HG03159 (cell line): ENCODE measurements around the gene GFM1.
"Not testable (repeated sequence)": the region's sequence is repeated elsewhere in the genome, so short reads cannot be mapped to it uniquely, and the experiment has no call there.

Experiments used
- ATAC-seq: cut with Tn5 transposase; IDR thresholded peaks from one replicate; pipeline ENCODE4 v1.9.1; 2021; ENCODE audit warnings: mild to moderate bottlenecking, moderate library complexity; ENCODE audit not compliant: unreplicated experiment

Gene GFM1

DNA sequence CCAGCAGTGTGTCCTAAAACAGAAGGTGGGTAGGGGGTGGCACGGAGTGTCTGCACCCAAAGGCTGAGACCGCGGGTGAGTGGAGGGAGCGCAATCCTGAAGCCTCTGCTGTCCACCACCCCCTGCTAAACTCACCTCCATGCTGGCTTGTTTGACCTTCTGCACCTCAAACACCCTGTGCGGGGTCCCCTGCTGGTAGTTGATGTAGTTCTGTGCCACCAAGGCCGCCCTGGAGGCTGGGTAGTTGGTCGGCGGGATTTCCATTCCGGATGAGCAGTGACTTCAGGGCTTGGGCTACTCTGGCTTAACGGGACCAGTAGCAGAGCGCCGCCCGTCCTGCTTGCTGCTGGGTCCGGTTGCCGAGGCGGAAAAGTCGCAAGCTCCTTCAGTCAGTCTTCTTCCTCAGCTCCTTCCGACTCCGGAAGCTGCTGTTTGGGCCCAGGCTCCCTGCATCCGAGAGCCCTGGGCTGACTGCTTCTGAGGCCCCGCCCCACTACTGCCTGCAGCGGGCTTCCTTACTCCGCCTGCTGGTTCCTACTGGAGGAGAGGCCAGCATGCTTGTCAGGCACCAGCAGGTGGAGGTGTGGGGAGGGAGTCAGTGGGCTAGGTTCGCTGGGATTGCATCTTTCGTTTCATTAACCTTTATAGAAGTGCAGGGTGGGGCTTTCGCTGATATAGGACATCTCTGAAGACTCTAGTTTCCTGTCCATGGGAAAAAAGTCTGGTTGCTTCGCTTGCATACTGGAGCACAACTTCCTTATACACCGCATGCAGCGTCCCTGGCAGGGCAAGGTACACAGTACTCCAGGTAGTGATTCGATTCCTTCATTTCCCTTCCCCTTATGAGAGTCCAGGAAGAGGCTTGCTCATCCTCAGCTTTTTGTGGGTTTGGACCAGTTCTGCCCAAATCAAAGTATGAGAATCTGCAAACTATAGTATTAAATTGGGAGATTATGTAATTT is 28.2 kb downstream of the GFM1 start, which contains the start of gene LXN:
LXN (minus strand) TSS at position 434 of the 962 bp plus-strand sequence; CDS start at position 264, 170 bp downstream.
- ATAC-seq: peak; percentile 99

DNA sequence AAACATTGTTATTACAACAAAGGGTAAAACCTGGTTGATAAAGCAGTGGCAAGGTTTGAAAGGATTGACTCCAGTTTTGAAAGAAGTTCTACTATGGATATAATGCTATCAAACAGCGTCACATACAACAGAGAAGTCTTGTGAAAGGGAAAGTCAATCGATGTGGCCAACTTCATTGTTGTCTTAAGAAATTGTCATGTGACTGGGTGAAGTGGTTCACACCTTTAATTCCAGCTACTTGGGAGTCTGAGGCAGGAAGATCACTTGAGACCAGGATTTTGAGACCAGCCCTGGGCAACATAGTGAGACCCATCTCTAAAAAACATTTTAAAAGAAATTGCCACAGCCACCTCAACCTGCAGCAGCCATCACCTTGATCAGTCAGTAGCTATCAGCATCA is 34.4 kb downstream of the GFM1 start:
- ATAC-seq: no peak

GRCh38 chr3:158679547-158680000 is 35.2 kb downstream of the GFM1 start:
- no peak for ATAC-seq

DNA sequence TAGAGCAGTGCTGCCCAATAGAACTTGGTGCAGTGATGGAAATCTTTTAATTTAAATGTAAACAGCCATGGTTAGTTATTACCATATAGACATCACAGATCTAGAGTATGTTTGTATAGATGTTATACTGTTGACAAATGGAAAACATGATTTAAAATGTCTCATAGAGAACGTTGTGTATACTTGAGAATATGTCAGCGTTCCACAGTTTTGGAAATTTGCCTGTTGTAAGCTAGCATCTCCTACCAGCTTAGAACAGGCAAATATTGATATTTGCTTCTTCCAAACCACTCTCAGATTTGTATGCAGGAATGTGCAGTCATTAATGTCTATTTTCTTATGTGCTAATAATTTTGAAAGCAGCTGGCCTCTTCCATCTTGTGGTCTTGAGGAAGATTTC is 36.5 kb downstream of the GFM1 start:
- no peak for ATAC-seq

GRCh38 chr3:158683230-158683962 is 39.1 kb downstream of the GFM1 start:
- ATAC-seq: no peak

DNA sequence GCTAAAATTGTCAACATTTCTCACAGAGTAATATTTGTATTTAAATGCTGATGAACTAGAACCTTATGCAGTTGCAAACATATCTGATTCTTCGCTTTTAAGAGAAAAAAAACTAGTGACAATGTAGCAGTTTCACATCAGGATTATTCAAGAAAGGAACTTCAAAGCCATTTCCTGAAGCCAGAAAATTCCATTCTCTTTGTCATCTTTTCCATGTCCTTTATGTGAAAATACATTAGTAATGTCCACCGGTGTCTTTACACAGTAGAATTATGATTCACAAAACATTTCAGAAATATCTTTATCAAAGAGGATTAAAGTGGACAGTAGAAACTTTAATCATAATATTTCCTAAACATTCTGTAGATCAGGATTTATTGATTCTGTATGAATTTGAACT is 40.8 kb downstream of the GFM1 start:
- no peak for ATAC-seq

GRCh38 chr3:158693866-158694456 is 49.6 kb downstream of the GFM1 start:
- not testable (repeated sequence) for ATAC-seq

- ATAC-seq: no peak
Observed at GRCh38 chr3:158696618-158697017, 52.3 kb downstream of the GFM1 start.

DNA sequence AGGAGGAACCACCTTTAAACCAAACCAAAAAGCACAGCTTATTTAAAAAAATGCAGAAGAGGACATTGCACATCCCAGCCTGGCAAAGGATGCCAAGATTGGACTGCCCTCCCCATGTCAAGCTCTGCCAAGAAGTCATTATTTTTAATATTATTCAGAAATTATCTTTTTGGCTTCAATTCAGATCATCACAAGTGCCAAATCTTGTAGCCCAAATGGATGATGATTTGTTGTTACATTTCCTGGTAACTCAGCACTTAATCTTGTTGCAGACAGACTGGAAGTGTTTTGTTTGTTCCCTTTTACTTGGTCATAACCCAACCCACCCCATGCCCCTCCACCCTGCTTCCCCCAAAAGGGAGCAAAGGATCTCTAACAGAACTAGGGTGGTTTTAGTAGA is 56.2 kb downstream of the GFM1 start:
- ATAC-seq: no peak

GRCh38 chr3:158701420-158702065 is 57.2 kb downstream of the GFM1 start:
- no peak for ATAC-seq

- ATAC-seq: no peak
Observed at GRCh38 chr3:158702815-158703481, 58.6 kb downstream of the GFM1 start.

DNA sequence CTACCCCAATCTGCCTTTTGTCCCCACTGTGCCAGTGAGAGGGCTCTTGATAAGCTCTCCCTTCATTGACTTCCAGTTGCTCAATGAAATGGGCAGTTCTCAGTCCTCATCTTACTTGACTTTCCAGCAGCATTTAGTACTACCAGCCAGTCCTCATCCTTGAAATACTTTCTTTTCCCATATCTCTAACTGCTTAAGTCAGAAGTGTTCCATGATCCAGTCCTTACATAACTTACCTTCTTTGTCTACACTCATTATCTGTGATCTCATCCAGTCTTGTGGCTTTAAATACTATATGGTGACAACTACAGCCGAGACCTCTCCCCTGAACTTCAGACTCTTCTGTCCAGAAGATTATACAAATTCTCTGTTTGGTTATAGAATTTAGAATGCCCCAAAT is 59.2 kb downstream of the GFM1 start:
- no peak for ATAC-seq

GRCh38 chr3:158709666-158710083 is 65.3 kb downstream of the GFM1 start:
- no peak for ATAC-seq

DNA sequence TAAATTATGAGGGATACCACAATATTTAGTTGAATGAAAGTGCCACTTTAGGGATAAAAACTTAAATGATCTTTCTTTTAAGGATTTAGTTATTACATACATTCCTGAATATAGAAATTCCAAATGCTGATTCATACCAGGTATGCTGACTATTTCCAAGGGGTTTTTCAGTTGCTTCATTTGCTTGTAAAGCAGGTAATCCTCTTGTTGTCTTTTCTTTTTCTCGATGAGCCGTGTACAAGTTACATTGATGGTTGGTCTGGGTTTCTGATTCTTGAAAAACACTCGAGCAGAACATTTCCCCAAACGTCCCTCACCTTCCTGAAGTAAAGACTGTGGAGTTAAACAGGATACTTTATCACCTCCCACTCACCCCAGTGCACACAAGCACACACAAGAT is 66.3 kb downstream of the GFM1 start:
- no peak for ATAC-seq

DNA sequence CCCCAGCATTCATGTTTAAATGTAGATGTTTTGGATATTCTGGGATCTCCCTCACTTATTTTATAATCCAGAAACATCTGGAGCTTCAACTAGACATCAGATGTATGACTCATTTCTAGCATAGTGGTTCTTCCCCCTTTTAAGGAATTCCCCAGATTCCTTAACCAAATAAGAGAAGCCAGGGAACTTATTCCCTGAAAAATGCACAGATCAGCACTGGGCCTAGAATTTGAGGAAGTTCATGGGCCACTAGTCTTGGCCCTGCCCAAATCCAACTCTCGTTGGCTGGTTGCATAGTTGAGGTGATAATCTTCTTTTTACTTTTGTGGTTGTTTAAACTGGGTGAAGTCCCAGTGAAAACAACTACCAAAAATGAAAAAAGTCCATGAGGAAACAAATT is 67.6 kb downstream of the GFM1 start:
- no peak for ATAC-seq

DNA sequence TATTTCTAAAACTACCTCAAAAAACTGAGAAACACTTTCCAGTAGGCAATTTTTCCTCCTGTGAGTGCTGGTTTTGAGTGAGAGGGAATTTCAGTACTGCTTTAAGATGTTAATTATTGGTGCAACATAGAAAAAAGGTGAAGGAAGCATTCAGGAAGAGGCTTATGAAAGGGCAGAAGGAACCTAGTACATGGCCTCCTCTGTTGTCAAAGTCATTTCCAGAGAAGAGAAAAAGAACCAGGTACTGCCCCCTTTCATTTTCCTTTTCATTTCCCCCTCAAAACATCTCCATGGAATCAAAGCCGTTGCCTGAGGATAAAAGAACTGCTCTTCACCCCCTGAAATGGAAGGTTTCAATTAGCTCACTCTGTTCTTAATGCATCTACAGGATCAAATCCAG is 68.1 kb downstream of the GFM1 start:
- ATAC-seq: no peak

DNA sequence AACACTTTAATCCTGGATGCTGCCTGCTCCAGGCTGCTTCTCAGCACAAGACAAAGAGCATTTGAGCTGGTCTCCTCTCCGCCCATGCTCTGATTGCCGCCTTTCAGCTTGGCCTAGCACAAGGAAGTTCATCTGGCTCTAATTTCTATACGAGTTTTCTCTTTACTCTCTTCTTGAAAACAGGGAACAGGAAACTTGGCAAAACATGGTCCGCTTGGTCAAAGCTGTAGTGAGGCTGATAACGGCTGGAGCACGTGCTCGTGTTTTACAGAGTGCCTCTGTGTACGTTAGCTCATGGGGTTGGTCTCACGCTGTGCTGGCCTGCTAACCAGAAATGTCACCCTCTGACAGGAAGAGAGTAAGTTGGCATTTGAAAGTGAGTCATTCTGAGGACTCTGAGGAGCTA is 68.8 kb downstream of the GFM1 start:
- ATAC-seq: no peak

GRCh38 chr3:158717576-158717975 is 73.2 kb downstream of the GFM1 start:
- no peak for ATAC-seq

DNA sequence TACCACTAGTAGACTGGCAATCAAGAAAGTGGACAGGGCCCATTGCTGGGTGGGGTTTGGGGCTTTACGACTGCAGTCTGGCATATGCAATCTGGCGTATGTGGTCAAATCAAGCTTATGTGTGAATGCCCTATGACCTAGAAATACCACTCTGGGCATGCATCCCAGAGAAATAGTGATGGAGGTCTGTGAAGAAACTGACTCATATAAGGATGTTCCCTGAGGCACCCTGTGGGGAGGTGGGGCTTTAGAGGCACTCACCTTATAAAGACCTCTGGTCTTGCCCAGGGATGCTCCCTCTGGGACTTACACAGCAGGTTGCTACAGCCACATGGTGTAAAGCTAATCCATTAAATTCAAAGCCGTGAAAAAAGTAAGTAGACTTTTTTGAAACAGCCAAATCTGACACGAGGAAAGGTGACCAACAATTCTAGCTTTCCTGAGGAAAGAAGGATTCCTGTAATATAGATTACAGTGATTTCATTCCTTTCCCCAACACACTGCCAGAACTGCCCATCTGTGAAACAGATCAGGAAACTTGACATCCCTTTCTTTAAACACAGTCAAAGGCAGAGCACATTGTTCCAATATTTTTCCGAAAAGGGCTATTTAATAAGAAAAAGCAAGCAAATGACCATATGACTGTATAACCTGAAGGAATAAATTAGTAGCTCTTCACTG is 74.3 kb downstream of the GFM1 start:
- ATAC-seq: no peak

DNA sequence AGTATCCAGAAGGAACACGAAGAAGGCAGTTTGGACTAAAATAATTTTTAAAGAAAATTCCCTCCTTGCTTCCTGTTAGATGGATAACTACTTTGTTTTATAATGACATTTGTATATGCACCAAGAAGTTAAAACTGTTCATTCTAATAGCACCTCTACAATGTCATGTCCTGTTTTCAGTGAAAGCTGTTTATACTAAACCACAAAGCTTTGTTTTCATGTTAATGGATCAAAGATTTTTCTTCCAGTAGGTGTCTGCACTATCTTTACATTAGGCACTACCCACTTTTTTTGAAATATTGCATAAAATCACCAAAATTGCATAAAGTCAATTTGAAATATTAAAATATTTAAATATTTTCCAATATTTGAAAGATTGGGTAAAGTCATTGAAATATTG is 77.8 kb downstream of the GFM1 start:
- no peak for ATAC-seq
